Endothelial cell of umbilical vein (primary cell): ENCODE results near the gene MYOD1. TPM values are rescaled to one million over a fixed set of nuclear protein-coding genes. Genes with fewer than 3 reads are reported as not detected.

Experiments used
- BruUV-seq: library from RNA; stranded (reverse); fragments of 400-500 nt; replicated peaks from 2 replicates; lab custom pipeline; 2021; lab: Mats Ljungman, UMichigan
- CTCF ChIA-PET: fragments of 300-600, 350-600 bp; sonication (Branson Sonifier 250); formaldehyde crosslinking; loops from one replicate; lab custom pipeline; 2021; ENCODE audit warnings: antibody characterized with exemption, inconsistent platforms; lab: Charles Lee
- POLR2A ChIA-PET: fragments of 300-600, 350-600 bp; sonication (Branson Sonifier 250); formaldehyde crosslinking; loops from one replicate; lab custom pipeline; 2021; ENCODE audit warnings: antibody characterized with exemption, inconsistent platforms; lab: Charles Lee
- DNase-seq: peaks from one replicate; pipeline ENCODE4 v3.0.0-alpha.2; 2011; ENCODE audit warnings: low read depth, low spot score
- FAIRE-seq: peaks from 2 replicates; lab custom pipeline; 2011; peaks lifted over from hg19 to GRCh38; lab: Jason Lieb, UNC
- H2AFZ ChIP-seq: 2 replicates; pipeline ENCODE4 v1.6.0; 2012; ENCODE audit warnings: low read depth, low read length, control low read depth, inconsistent platforms
- H3K27ac ChIP-seq: 2 replicates; pipeline ENCODE4 v1.5.1; 2011; ENCODE audit warnings: low read depth, mild to moderate bottlenecking, control low read depth, low read length, moderate library complexity; ENCODE audit not compliant: insufficient read depth
- H3K27me3 ChIP-seq, 2 experiments: 2 replicates each; pipeline versions ENCODE4 v1.6.0 to v1.6.1; 2011; ENCODE audit warnings: low read length in 2 of 2, mixed read lengths in 1 of 2; ENCODE audit not compliant: control insufficient read depth in 2 of 2, insufficient read depth in 2 of 2
- H3K36me3 ChIP-seq, 2 experiments: 2 replicates in 1 of 2; 3 replicates in 1 of 2; pipeline ENCODE4 v1.5.1; 2011; ENCODE audit warnings: low read length in 2 of 2, mild to moderate bottlenecking in 1 of 2, moderate library complexity in 1 of 2; ENCODE audit not compliant: control insufficient read depth in 2 of 2, insufficient read depth in 2 of 2; ENCODE audit errors: extremely low read depth in 1 of 2
- H3K4me1 ChIP-seq: 3 replicates; pipeline ENCODE4 v1.5.1; 2011; ENCODE audit warnings: mild to moderate bottlenecking, low read length; ENCODE audit not compliant: control insufficient read depth, insufficient read depth; ENCODE audit errors: extremely low read depth
- H3K4me2 ChIP-seq: 2 replicates; pipeline ENCODE4 v1.6.1; 2011; ENCODE audit warnings: low read length, control low read depth, mixed read lengths; ENCODE audit not compliant: insufficient read depth
- H3K4me3 ChIP-seq, 3 experiments: fragments of 200-600 bp in 1 of 3; sonication (generic), shearing (Covaris generic) in 1 of 3; replicated peaks in 1 of 3; 2 replicates each; pipeline ENCODE4 v1.5.1; 2011 to 2016; ENCODE audit warnings: control low read depth in 3 of 3, low read length in 3 of 3, mild to moderate bottlenecking in 2 of 3, inconsistent platforms in 1 of 3, low read depth in 1 of 3, moderate library complexity in 1 of 3; ENCODE audit not compliant: insufficient read depth in 1 of 3
- H3K79me2 ChIP-seq: 2 replicates; pipeline ENCODE4 v1.6.0; 2012; ENCODE audit warnings: low read length, inconsistent platforms; ENCODE audit not compliant: control insufficient read depth, insufficient read depth
- H3K9ac ChIP-seq: replicated peaks from 2 replicates; pipeline ENCODE3; 2011; ENCODE audit warnings: low read length, control low read depth; ENCODE audit not compliant: insufficient read depth; ENCODE audit errors: extremely low read depth
- H3K9me1 ChIP-seq: replicated peaks from 3 replicates; pipeline ENCODE4 v1.6.0; 2011; ENCODE audit warnings: mild to moderate bottlenecking, low read length; ENCODE audit not compliant: control insufficient read depth, insufficient read depth; ENCODE audit errors: extremely low read depth
- H3K9me3 ChIP-seq: replicated peaks from 2 replicates; pipeline ENCODE4 v1.5.1; 2012; ENCODE audit warnings: low read length, inconsistent platforms; ENCODE audit not compliant: control insufficient read depth, insufficient read depth
- H4K20me1 ChIP-seq: replicated peaks from 2 replicates; pipeline ENCODE3; 2011; ENCODE audit warnings: mild to moderate bottlenecking, low read length; ENCODE audit not compliant: control insufficient read depth, insufficient read depth; ENCODE audit errors: extremely low read depth
- CTCF ChIP-seq, 2 donors: IDR thresholded peaks; 1 replicate in 1 of 2; 2 replicates in 1 of 2; pipeline ENCODE4 v1.5.1; 2011; ENCODE audit warnings: low read length in 2 of 2, mild to moderate bottlenecking in 2 of 2, moderate library complexity in 2 of 2, control low read depth in 1 of 2, inconsistent platforms in 1 of 2, low read depth in 1 of 2; ENCODE audit not compliant: insufficient read depth in 1 of 2; ENCODE audit errors: extremely low read depth in 1 of 2
- EZH2 ChIP-seq: IDR thresholded peaks from 2 replicates; pipeline ENCODE4 v1.6.1; 2012; ENCODE audit warnings: borderline replicate concordance, low read depth, mild to moderate bottlenecking, moderate library complexity, low read length, inconsistent platforms; ENCODE audit not compliant: severe bottlenecking
- FOS ChIP-seq: IDR thresholded peaks from 2 replicates; pipeline ENCODE4 v1.6.1; 2011; ENCODE audit warnings: mild to moderate bottlenecking, low read length, moderate library complexity, borderline replicate concordance; ENCODE audit not compliant: insufficient read depth
- JUN ChIP-seq: IDR thresholded peaks from 2 replicates; pipeline ENCODE4 v1.6.1; 2011; ENCODE audit warnings: borderline replicate concordance, low read depth; ENCODE audit not compliant: insufficient read length, insufficient read depth
- MAX ChIP-seq: IDR thresholded peaks from 2 replicates; pipeline ENCODE4 v1.6.1; 2011; ENCODE audit not compliant: insufficient read depth, insufficient read length
- MYC ChIP-seq: IDR thresholded peaks from one replicate; pipeline ENCODE4 v1.6.1; 2011; ENCODE audit warnings: mild to moderate bottlenecking, low read depth, low read length
- POLR2A ChIP-seq: IDR thresholded peaks from 2 replicates; pipeline ENCODE4 v1.6.1; 2012; ENCODE audit warnings: low read depth, mild to moderate bottlenecking, control low read depth, low read length
- POLR2AphosphoS5 ChIP-seq: IDR thresholded peaks from 2 replicates; pipeline ENCODE4 v1.6.1; 2012; ENCODE audit warnings: low read depth, mild to moderate bottlenecking, control low read depth, low read length, moderate library complexity; ENCODE audit not compliant: insufficient read depth
- dilution Hi-C: fragments of 300-500 bp; cut with MboI; formaldehyde crosslinking; loops from one replicate; pipeline ENCODE4 v1.15.0; 2019; ENCODE audit warnings: low sequenced_read_pairs; ENCODE audit not compliant: extremely low pct_ligation_motif_present
- intact Hi-C: fragments of 100-400 bp; cut with micrococcal nuclease; formaldehyde crosslinking; loops from one replicate; pipeline ENCODE4 v1.10.0; 2022
- polyA plus RNA-seq, 4 experiments: library from polyadenylated mRNA; depleted of rRNA in 3 of 4; stranded (reverse) in 3 of 4; unstranded in 1 of 4; fragments of >200 nt; gene quantifications; 2 replicates each; pipeline versions ENCODE4 v1.2.1 to v1.2.3, GENCODE V29; 2011 to 2012; ENCODE audit warnings: missing spikeins in 1 of 4
- total RNA-seq: library from RNA; stranded (reverse); gene quantifications from 2 replicates; pipeline ENCODE4 v1.2.3, GENCODE V29; 2021

The MYOD1 gene
- total and polyA plus RNA-seq, 2 donors (not counting 3 experiments of a cell fraction or from before 2014, with no cell fraction given): not detected

DNA sequence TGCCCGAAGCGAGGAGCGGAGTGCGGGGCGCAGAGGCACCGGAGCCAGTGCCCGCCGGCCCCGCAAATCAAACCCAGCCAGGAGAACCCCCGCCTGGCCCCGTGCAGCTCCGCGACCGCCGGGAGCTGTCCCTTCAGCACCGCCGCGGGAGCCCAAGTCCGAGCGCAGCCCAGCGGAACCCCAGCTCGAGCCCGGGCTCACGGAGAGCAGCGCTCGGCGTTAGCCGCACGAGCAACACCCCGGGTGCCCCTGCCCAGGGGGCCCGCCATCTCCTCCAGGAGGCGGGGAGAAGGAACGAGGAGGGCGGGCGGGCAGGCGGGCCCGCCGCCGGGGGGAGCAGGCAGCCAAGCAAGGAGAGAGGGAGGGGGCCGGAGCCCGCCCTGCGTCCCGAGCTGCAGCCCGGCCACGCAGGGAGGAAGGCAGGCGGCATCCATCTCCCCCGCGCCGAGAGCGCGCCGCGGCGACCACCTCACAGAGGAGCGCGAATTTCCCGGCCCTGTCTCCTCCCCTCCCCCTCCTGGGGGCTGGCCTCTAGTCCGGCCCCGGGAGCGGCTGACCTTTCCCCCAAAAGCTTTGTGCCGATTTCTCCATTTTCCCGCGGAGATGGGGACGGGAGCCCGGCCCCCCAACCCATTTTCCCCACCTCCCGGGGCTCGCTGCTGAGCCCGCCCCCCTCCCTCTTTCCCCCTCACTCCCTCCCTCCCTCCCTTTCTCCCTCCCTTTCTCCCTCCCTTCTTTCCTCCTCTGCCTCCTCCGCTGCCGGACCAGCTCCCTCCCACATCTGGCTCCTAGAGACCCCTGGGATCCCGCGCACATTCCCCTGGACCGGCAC lies 15.8 kb downstream of the MYOD1 start:
- intact Hi-C loops: loop anchor here (5.0 to 10.0 kb wide), 2 partner anchors 243 to 370 kb away; partner anchors contain the start of gene SAAL1
- FAIRE-seq: peak; percentile 81
- H3K27me3 ChIP-seq: peaks cover 55% of the 10 kb centered on the region in 2 experiments

More for the DNA sequence above, 15.8 kb downstream of the MYOD1 start:
- H3K4me2 ChIP-seq: no peak overlapping the region
- H3K9ac ChIP-seq: no peak overlapping the region
- ChIA-PET POLR2A (no interaction called here), CTCF (interaction anchor here (0.8 to 7.5 kb wide), 8 partner anchors 11 to 297 kb away, joined by 3 to 593 read pairs (median 4); no protein-coding TSS in a partner anchor)
- H2AFZ ChIP-seq: no peak overlapping the region
- peak; percentile 66 for DNase-seq
- TF ChIP-seq MYC: no peak
- no peak for TF ChIP-seq MAX
- no peak for TF ChIP-seq JUN
- TF ChIP-seq FOS: no peak
- no peak for TF ChIP-seq POLR2AphosphoS5
- no peak for TF ChIP-seq POLR2A
- no peak for TF ChIP-seq EZH2
- no peak for TF ChIP-seq CTCF (IDR thresholded peaks at IDR 0.05; ENCODE audit: extremely low read depth in 1 of 2, insufficient read depth in 1 of 2, low read depth in 1 of 2, low read length in 2 of 2)
- BruUV-seq: no TSS peak
- dilution Hi-C loops: no loop called here
- no peak overlapping the region for H3K27ac ChIP-seq
- no peaks in the 10 kb centered on the region for H3K36me3 ChIP-seq
- no peaks in the 10 kb centered on the region for H3K79me2 ChIP-seq
- H4K20me1 ChIP-seq: no peaks in the 10 kb centered on the region
- H3K4me1 ChIP-seq: peaks cover 7% of the 10 kb centered on the region
- no peaks in the 10 kb centered on the region for H3K9me1 ChIP-seq
- peak overlapping the region in 1 of 3 experiments; percentile 8 for H3K4me3 ChIP-seq
- no peaks in the 10 kb centered on the region for H3K9me3 ChIP-seq
